HepG2 (cell line): Measurements from ENCODE around the gene PIK3CB. TPM values are rescaled to one million over a fixed set of nuclear protein-coding genes. Genes with fewer than 3 reads are reported as not detected.

ENCODE experiments used
- CENPX ChIP-seq: sonication (generic); formaldehyde crosslinking; IDR thresholded peaks from 2 replicates; pipeline ENCODE4 v1.9.0; 2021; ENCODE audit warnings: mild to moderate bottlenecking, missing genetic modification reagents, moderate library complexity
- DNMT1 ChIP-seq: sonication (generic); formaldehyde crosslinking; IDR thresholded peaks from 2 replicates; pipeline ENCODE4 v1.5.1; 2020; ENCODE audit warnings: mild to moderate bottlenecking, missing genetic modification reagents
- DZIP1 ChIP-seq: sonication (generic); formaldehyde crosslinking; IDR thresholded peaks from 2 replicates; pipeline ENCODE4 v1.5.0; 2020; ENCODE audit warnings: mild to moderate bottlenecking, missing genetic modification reagents
- EEA1 ChIP-seq: sonication (generic); formaldehyde crosslinking; IDR thresholded peaks from 2 replicates; pipeline ENCODE4 v1.5.1; 2020; ENCODE audit warnings: mild to moderate bottlenecking, missing genetic modification reagents, borderline replicate concordance
- GATAD2A ChIP-seq: IDR thresholded peaks from 2 replicates; pipeline ENCODE4 v1.6.1; 2016
- HCFC1 ChIP-seq: fragments of 150-350 bp; IDR thresholded peaks from 2 replicates; pipeline ENCODE4 v1.6.1; 2014; ENCODE audit warnings: low read depth, low read length
- KAT8 ChIP-seq: IDR thresholded peaks from 2 replicates; pipeline ENCODE4 v1.6.1; 2016; ENCODE audit warnings: missing genetic modification reagents, missing compliant biosample characterization
- MED8 ChIP-seq: sonication (generic); formaldehyde crosslinking; IDR thresholded peaks from 2 replicates; pipeline ENCODE4 v1.8.1; 2023; ENCODE audit warnings: mild to moderate bottlenecking, missing genetic modification reagents; ENCODE audit not compliant: insufficient replicate concordance
- MEIS2 ChIP-seq: sonication (generic); formaldehyde crosslinking; IDR thresholded peaks from 2 replicates; pipeline ENCODE4 v1.9.0; 2021; ENCODE audit warnings: mild to moderate bottlenecking, missing genetic modification reagents
- MXD1 ChIP-seq: sonication (generic); formaldehyde crosslinking; IDR thresholded peaks from 2 replicates; pipeline ENCODE4 v1.4.0; 2020; ENCODE audit warnings: mild to moderate bottlenecking, missing genetic modification reagents
- RBM39 ChIP-seq: fragments of 200-400 bp; formaldehyde crosslinking; IDR thresholded peaks from one replicate; pipeline ENCODE4 v1.6.1; 2018; ENCODE audit warnings: antibody characterized with exemption, mild to moderate bottlenecking, low read depth, low read length; ENCODE audit not compliant: poor library complexity, severe bottlenecking
- SKI ChIP-seq: fragments of 450-650 bp; IDR thresholded peaks from one replicate; pipeline ENCODE4 v1.6.1; 2018; ENCODE audit warnings: mild to moderate bottlenecking; ENCODE audit not compliant: partially characterized antibody
- TRIM22 ChIP-seq: fragments of 450-650 bp; IDR thresholded peaks from 2 replicates; pipeline ENCODE4 v1.6.1; 2017
- ZBTB3 ChIP-seq: sonication (generic); formaldehyde crosslinking; IDR thresholded peaks from 2 replicates; pipeline ENCODE4 v1.4.0; 2020; ENCODE audit warnings: low read depth, mild to moderate bottlenecking, moderate library complexity, missing genetic modification reagents, borderline replicate concordance
- ZKSCAN1 ChIP-seq: fragments of 150-350 bp; IDR thresholded peaks from 2 replicates; pipeline ENCODE4 v1.6.1; 2014; ENCODE audit warnings: low read length
- ZNF292 ChIP-seq: sonication (generic); formaldehyde crosslinking; IDR thresholded peaks from 2 replicates; pipeline ENCODE4 v1.8.1; 2022; ENCODE audit warnings: mild to moderate bottlenecking, low read depth, missing genetic modification reagents, borderline replicate concordance
- ZNF44 ChIP-seq: sonication (generic); formaldehyde crosslinking; IDR thresholded peaks from 2 replicates; pipeline ENCODE4 v1.5.1; 2020; ENCODE audit warnings: mild to moderate bottlenecking, missing genetic modification reagents
- ZNF503 ChIP-seq: sonication (generic); formaldehyde crosslinking; IDR thresholded peaks from 2 replicates; pipeline ENCODE4 v1.4.0; 2020; ENCODE audit warnings: missing genetic modification reagents
- ZNF510 ChIP-seq: sonication (generic); formaldehyde crosslinking; IDR thresholded peaks from 2 replicates; pipeline ENCODE4 v1.4.0; 2020; ENCODE audit warnings: low read depth, mild to moderate bottlenecking, missing genetic modification reagents
- ZNF512B ChIP-seq: sonication (generic); formaldehyde crosslinking; IDR thresholded peaks from 2 replicates; pipeline ENCODE4 v1.5.1; 2020; ENCODE audit warnings: missing genetic modification reagents, mild to moderate bottlenecking, borderline replicate concordance
- polyA plus RNA-seq, 8 experiments: library from polyadenylated mRNA; depleted of rRNA in 3 of 8; stranded (reverse) in 7 of 8; unstranded in 1 of 8; fragments of >200 nt; fragmentation: Illumina TruSeq in 4 of 8; extraction: Trizol in 4 of 8; gene quantifications; 2 replicates each; pipeline versions ENCODE4 v1.2.1 to v1.2.3, GENCODE V29; 2011 to 2016; ENCODE audit warnings: low read depth in 4 of 8, missing spikeins in 1 of 8, mixed read lengths in 1 of 8; ENCODE audit not compliant: insufficient read depth in 1 of 8
- total RNA-seq, 5 experiments: library from RNA; depleted of rRNA; stranded (reverse); fragments of >200 nt; fragmentation: Illumina TruSeq; extraction: Trizol; gene quantifications; 2 replicates each; pipeline ENCODE4 v1.2.3, GENCODE V29; 2016; ENCODE audit warnings: low read depth in 1 of 5

The PIK3CB gene
- total and polyA plus RNA-seq, 2 of the 13 experiments (the other 11 are each of a cell fraction or from before 2014, with no cell fraction given), result 6.6 to 18.7 TPM

GRCh38 chr3:138862924-138863775 lies 28.4 kb upstream of the PIK3CB start (continued):
- TF ChIP-seq MED8 (CRISPR knock-in tag), result peak; percentile 74
- peak; percentile 84 for TF ChIP-seq KAT8 (CRISPR knock-in tag)
- peak; percentile 94 for TF ChIP-seq GATAD2A (CRISPR knock-in tag)
- TF ChIP-seq EEA1 (CRISPR knock-in tag), result no peak
- TF ChIP-seq MXD1, result no peak
- no peak for TF ChIP-seq ZNF503
- TF ChIP-seq DNMT1, result no peak
- TF ChIP-seq SKI, result peak; percentile 92
- no peak for TF ChIP-seq TRIM22
- TF ChIP-seq ZNF512B (CRISPR knock-in tag), result 0 out of 2 replicates have a peak, but pooled peaks have one; percentile 55
- TF ChIP-seq ZNF44 (CRISPR knock-in tag), result 0 out of 2 replicates have a peak, but pooled peaks have one; percentile 45
- no peak for TF ChIP-seq CENPX (CRISPR knock-in tag)
- peak; percentile 74 for TF ChIP-seq MEIS2 (CRISPR knock-in tag)
- no peak for TF ChIP-seq ZNF510 (CRISPR knock-in tag)
- peak; percentile 98 for TF ChIP-seq ZNF292 (CRISPR knock-in tag)
- TF ChIP-seq DZIP1 (CRISPR knock-in tag), result no peak
- no peak for TF ChIP-seq HCFC1
- no peak for TF ChIP-seq RBM39
- 0 out of 2 replicates have a peak, but pooled peaks have one; percentile 37 for TF ChIP-seq ZKSCAN1
- TF ChIP-seq ZBTB3, result peak; percentile 92
